ENCODE data around the gene HIF3A. TPM values are rescaled to one million over a fixed set of nuclear protein-coding genes. Genes with fewer than 3 reads are reported as not detected.
"Not testable (repeated sequence)": the region's sequence is repeated elsewhere in the genome, so short reads cannot be mapped to it uniquely, and the experiment has no call there.

Gene HIF3A
- total RNA-seq, 1 donor from 2014 or later, result 81.4 TPM

DNA sequence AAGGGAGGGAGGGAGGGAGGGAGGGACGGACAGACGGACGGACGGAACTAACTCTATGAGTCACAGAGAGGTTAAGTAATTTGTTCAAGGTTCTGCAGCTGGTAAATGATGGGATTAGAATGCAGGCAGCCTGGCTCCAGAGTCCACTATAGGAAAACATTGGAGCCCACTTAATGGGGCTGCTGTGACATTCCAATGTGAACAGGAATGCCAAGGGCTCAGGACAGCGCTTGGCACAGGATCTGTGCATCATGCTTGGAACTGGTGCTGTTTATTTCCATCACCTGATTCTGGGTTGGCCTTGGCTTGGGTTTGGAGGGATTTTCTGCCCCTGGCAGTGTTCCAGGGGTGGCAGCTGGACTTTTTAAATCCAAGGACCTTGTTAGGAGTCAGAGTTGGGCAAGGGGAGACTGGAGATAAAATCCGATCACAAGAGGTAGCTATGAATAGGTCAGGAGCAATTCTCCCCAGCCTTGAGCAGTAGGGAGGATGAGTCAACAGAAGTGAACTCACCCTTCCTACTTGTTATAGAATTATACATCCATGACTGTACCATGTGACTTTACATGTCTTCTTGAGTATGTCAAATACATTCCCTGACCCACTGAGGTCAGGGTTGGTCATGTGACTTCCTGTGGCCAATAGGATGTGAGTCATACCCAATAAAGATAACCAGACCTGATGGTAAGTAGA is 7.8 kb upstream of the HIF3A start:
- ATAC-seq, result peak; percentile 91
- intact Hi-C loops (cut with micrococcal nuclease), result no loop called here
- DNase-seq, result peak; percentile 57

DNA sequence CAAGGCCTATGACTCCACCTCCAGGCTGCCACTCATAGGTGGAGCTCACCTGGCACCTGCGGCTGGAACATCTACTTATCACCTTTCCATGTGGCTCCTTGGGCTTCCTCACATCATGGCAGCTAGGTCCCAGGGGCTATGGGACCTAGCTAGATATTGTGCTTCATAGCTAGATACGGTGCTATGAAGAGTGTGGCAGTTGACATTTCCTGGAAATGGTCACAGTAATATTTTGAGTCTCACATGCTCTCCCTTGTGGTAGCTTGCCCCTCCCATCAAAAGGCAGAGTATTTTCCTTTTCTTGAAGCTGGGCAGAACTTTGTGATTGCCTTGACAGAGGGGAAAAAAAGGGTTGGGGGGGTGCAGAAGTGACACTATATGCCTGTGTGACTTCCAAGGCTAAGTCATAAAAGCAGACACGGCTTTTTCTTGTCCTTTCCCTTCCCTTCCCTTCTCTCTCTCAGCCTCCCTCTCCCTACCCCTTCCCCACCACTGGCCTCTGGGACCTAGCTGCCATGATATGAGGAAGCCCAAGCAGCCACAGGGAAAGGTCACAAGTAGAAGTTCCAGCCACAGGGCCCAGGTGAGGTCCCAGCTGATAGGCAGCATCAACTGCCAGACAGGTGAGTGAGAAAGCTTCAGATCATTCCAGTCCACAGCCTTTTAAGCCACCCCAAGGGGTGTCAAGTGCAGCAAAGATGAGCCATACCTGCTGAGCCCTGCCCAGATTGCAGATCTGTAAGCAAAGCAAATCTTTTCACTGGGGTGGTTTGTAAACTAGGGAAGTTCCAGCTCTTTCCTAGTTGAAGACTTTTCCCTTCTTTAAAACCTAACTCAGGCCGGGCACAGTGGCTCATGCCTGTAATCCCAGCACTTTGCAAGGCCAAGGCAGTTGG is 6.9 kb upstream of the HIF3A start:
- ATAC-seq, result no peak

DNA sequence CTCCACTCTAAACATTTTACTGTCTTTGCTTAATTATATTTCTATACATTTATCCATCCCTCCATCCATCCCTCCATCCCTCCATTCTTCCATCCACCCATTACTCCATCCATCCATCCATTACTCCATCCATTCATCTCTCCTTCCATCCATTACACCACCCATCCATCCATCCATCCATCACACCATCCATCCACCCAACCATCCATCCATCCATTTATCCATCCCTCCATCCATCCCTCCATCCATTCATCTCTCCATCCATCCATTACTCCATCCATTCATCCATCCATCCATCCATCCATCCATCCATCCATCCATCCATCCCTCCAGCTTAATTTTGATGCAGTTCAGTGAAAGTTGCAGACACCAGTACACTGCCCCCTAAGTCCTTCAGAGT is 5.0 kb upstream of the HIF3A start:
- ATAC-seq (no peak), DNase-seq (no peak)
- intact Hi-C loops (cut with micrococcal nuclease), result no loop called here

More for the DNA sequence above, 6.9 kb upstream of the HIF3A start:
- intact Hi-C loops (cut with micrococcal nuclease), result no loop called here
- DNase-seq, result no peak

DNA sequence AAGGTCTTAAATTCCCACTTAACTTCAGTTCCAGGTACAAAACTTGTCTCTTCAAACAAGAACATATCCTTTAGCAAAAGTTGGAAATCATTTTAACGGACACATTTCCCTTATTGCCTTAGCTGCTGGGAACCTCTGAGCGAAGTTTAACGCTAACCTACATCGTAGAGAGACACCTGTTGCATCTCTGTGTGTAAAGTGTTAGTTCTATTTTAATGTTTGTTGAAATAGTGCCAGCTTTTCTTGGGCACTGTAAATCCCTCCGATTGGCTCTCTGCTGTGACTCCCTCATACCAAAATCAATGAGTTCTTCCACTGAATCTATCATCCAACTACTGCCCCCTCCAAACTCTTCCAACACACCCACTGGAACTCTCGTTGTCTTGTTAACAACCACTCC is 2.3 kb upstream of the HIF3A start:
- intact Hi-C loops (cut with micrococcal nuclease), result no loop called here
- DNase-seq (no peak), ATAC-seq (no peak)

DNA sequence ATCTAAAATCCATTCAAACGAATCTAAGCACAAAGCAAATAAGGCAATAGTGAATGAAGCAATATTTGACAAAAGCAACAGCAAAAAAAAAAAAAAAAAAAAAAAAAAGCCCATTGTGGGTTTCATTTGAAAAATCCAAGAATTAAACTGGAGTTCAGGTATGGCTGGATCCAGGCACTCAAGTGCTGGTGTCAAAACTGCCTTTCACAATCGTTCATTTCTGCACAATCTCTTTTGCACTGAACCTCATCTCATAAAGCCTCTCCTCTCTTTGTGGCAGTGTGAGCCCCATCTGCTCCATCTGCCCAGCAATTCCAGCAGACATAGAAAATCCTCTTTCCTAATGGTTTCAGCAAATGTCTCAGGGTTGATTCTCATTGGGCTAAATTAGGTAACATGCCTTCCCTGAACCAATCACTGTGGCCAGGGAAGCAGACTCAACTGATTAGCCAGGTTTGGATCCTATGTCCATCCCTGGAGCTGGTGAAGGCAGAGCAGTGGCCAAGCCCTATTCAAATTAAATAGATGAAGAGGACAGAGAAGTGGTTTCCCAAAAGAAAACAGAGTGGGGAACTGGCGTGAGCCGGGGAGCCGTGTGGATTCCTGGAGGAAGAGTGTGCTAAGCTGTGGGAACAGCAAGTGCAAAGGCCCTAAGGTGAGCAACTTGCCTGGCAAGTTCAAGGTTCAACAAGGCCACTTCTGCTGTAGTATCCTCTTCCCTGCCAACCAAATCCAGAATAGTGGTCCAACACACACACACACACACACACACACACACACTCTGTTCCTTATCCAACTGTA is 1.2 kb upstream of the HIF3A start:
- DNase-seq, result no peak
- intact Hi-C loops (cut with micrococcal nuclease), result no loop called here
- ATAC-seq, result no peak

DNA sequence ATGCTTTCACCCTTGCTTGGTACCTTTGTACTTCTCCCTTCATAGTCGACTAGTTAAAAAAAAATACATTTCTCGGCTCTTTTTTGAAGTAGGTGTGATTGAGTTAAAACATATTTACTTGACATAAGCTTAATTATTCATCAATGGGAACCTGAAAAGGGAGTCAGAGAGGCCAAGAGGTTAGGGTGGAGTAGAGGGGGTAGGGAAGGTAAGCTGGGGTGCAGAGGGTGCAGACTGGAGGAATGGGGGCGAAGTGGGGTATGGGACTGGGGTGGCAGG is 701 bp upstream of the HIF3A start:
- ATAC-seq (no peak), DNase-seq (no peak)
- intact Hi-C loops (cut with micrococcal nuclease), result no loop called here

DNA sequence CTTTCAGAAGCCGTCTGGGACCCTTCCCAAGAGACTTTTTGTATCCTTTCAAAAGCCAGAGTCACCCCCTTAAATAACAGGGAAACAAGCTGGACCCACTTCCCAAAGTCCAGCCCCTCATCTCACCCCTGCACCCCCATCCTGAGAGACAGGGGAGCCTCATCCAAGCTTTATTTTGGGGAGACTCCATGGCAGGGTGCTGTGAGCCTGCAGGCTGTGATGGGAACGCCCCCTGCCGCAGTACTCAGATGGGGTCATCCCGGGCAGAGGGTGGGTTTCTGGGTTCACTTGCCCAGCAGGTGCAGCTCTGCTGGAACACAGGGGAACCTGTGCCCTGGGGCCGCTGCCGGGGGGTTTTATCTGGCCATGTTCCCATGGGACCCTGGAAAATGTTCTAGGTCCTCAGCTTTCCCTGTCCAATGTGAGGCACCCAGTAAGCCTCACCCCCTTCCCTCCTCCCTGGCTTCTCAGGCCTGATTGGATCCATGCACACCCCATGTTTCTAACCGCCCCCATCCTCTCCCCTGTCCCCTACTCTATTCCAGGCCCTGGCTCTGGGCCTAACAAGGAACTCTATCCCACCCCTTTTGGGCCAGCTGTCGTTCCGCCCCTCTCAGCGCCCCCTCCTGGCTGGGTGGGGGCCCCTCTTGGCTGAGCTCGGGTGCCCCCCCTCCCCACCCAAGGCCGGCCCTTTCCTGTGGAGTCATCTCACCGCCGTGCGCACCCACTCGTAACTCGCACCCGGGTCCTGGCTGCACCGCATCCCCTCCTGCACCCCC is 1.0 kb downstream of the HIF3A start:
- ATAC-seq (peak; percentile 61), DNase-seq (peak; percentile 92)
- intact Hi-C loops (cut with micrococcal nuclease), result no loop called here

DNA sequence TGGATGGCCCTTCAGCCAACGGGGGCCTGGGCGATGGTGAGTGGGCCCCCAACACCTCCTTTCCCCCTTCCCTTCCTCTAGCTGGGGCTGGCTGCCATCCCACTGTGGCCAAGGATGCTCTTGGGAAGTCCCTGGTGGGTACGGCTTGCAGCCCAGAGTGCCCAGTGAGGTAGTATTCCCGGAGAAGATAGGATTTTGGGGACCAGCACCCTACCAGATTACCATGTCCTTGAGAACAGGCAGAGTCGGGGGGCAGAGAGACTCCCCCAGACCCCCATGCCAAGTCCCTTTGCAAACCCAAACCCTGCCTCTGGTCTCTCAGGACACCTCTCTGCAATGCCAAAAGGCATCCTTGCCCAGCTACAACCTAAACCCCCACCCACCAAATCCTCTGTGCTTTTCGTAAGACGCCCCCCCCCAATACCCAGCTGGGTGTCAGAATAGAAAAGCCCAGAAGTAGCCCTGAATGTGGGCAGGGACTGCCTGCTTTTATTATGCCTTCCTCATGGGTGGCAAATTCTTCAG is 1.7 kb downstream of the HIF3A start:
- DNase-seq (no peak), ATAC-seq (no peak)
- intact Hi-C loops (cut with micrococcal nuclease), result no loop called here

DNA sequence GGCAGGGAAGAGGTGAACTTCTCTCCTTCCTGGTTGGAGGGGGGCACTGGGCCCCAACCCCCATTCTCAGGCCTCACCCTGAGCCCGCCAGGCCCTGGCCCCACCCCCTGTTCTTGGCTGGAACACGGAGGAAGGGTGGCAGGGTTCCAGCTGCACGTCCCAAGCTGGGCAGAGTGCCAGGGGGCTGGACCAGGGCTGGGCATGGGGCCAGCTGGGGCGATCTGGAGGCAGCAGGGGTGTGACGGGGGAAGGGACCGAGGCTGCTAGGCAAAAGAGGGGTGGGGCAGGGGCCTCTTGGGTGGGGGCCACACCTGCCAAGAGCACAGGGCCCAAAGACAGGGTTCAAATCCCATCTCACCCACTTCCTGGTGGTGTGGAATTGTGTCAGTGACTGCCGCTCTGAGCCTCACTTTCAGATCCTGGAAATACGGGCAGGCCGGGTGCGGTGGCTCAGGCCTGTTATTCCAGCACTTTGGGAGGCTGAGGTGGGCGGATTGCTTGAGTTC is 2.2 kb downstream of the HIF3A start:
- peak; percentile 69 for ATAC-seq
- intact Hi-C loops (cut with micrococcal nuclease), result no loop called here

DNA sequence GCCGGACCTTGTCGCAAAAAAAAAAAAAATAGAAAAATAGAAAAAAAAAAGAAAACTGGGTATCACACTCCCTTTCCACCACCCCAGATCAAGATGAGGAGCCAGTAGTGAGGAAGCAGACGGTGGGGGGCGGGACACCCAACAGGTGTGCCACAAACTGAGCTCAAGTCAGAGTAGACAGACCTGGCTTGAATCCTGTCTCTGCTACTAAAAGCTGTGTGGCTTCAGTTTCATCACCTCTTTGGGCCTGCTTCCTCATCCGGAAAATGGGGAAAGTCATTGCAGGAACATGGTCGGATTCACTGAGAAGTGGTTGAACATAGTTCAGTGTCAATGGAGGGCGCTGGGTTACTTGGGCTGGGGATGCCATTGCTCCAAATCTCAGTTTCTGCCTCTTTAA is 2.9 kb downstream of the HIF3A start:
- ATAC-seq, result no peak
- peak; percentile 52 for DNase-seq
- intact Hi-C loops (cut with micrococcal nuclease), result no loop called here

More for the DNA sequence above, 2.2 kb downstream of the HIF3A start:
- peak; percentile 98 for DNase-seq

DNA sequence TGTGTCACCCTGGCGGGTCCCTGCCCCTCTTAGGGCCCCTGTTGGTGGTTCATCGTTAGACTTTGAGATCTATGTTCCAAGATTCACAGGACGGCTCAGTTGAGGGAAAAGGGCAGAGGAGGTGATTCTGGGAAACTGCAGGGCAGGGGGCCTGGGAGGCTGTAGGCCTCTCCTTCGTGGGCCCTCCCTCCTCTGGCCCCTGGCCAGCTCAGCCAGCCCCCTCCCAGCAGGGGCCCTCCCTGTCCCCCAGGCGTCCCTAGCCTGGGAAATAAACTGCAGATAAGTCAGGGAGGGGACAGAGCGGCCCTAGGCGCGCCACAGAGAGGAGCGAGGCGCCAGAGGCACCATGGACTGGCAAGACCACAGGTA is 6.5 kb downstream of the HIF3A start:
- intact Hi-C loops (cut with micrococcal nuclease), result no loop called here
- ATAC-seq (no peak), DNase-seq (peak; percentile 51)

DNA sequence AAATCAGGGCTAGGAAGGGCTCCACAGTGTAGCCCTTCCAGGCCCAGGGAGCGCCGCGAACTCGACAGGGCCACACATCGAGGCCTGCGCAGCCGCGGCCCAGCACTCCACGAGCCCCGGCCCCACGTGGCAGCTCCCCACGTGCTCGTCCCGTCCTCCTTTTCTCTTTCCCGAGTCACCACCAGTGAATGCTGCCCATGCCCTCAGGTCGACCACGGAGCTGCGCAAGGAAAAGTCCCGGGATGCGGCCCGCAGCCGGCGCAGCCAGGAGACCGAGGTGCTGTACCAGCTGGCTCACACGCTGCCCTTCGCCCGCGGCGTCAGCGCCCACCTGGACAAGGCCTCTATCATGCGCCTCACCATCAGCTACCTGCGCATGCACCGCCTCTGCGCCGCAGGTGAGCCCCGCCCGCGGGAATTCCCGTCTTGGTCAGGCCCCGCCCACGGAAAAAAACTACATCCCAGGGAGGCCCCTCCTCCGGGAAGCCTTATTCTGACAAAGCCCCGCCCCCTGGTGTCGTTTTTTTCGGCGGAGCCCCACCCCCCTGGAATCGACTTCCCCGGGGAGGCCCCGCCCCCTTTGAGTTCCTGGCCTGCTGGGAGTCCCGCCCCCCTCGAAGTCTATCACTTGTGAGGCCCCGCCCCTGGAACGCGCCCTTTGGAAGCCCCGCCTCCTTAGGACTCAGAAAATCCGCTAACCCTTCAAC is 7.0 kb downstream of the HIF3A start:
- no peak for ATAC-seq
- DNase-seq, result peak; percentile 75
- intact Hi-C loops (cut with micrococcal nuclease), result no loop called here

DNA sequence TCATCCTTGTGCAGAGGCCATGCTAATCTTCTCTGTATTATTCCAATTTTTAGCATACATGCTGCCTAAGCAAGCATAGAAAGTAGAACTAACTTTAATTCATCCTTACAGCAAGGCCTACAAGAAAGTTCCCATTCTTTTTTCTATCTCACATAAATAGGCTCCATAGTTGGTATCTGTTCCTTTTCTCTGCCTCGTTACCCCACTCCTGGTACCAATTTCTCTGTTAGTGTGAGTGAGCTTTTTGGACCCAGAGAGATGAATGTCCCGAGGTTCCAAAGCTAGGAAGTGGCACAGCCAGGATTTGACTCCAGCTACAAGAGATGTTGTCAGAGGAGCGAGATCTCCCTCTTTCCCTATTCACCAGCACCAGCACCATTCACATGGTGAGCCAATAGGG is 9.7 kb downstream of the HIF3A start:
- no peak for DNase-seq
- no peak for ATAC-seq
- intact Hi-C loops (cut with micrococcal nuclease), result no loop called here

DNA sequence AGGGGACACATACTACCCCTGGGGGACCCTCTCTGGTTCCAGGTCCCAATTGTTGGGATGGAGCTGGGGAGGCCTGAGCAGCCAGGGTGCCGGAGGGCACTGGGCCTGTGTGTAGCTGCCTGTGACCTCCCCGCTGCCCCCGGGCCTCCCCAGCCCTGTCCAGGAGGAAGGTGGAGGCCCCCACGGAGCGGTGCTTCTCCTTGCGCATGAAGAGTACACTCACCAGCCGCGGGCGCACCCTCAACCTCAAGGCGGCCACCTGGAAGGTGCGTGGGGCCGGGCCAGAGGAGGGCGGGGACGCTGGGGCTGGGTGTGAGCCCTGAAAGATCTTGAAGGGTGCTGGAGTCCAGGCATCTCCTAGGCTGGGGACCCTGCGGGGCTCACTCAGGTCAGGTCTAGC is 11.7 kb downstream of the HIF3A start:
- no peak for ATAC-seq
- intact Hi-C loops (cut with micrococcal nuclease), result no loop called here
- no peak for DNase-seq

DNA sequence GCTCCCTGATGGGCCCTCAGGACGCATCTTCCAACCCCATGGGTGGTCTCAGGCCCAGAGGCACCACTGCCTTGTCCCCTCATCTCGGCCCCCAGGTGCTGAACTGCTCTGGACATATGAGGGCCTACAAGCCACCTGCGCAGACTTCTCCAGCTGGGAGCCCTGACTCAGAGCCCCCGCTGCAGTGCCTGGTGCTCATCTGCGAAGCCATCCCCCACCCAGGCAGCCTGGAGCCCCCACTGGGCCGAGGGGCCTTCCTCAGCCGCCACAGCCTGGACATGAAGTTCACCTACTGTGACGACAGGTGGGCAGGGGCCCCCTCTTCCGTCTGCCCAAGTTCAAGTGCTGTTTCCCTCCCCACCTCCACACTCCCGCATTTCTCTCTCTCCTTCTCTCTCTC is 12.2 kb downstream of the HIF3A start:
- ATAC-seq, result no peak
- intact Hi-C loops (cut with micrococcal nuclease), result no loop called here
- DNase-seq, result no peak

DNA sequence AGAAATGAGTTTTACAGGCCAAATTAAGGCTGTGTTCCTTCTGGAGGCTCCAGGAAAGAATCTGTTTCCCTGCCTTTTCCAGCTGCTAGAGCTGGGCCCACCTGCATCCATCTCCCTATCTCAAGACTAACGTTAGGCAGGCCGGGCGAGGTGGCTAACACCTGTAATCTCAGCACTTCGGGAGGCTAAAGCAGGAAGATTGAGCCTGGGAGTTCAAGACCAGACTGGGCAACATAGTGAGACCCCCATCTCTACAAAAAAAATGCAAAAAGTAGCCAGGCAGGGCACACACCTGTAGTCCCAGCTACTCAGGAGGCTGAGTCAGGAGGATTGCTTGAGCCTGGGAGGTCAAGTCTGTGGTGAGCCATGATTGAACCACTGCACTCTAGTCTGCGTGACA is 14.6 kb downstream of the HIF3A start:
- ATAC-seq (no peak), DNase-seq (no peak)
- intact Hi-C loops (cut with micrococcal nuclease), result no loop called here

DNA sequence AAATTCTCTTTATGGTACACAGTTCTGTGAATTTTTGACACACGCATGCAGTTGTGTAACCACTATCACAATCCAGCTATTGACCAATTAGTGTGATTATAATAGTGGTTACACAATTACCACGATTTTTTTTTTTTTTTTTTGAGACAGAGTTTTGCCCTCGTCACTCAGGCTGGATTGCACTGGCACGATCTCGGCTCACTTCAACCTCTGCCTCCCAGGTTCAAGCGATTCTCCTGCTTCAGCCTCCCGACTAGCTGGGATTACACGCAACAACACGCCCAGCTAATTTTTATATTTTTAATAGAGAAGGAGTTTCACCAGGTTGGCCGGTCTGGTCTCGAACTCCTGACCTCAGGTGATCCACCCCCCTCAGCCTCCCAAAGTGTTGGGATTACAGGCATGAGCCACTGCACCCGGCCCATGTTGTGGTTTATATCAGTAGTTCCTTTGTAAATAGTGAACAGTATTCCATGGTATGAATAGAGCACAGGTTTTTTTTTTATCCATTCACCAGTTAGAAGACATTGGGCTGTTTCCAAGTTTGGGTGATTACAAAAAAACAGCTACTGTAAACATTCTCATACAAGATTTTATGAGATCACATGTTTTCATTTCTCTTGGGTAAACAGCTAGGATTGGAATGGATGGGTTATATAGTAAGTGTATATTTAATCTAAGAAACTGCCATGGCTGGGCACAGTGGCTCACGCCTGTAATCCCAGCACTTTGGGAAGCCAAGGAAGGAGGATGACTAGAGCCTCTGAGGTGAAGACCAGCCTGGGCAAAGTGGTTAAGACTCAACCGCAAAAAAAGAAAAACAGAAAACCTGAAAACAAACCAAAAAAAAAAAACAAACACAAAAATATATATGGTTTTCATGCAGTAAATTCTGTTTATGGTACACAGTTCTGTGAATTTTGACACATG is 17.0 kb downstream of the HIF3A start:
- intact Hi-C loops (cut with micrococcal nuclease); DNase-seq; ATAC-seq: not testable (repeated sequence)

Data from left ventricle myocardium superior (tissue), 1 donor.